A549 treated with Hydrocortisone at 1 μM for 4 hours (cell line): ENCODE results near the gene RSKR. TPM values are rescaled to one million over a fixed set of nuclear protein-coding genes. Genes with fewer than 3 reads are reported as not detected.

Experiments used
- total RNA-seq: library from RNA; stranded (reverse); fragments of 200-300 nt; extraction: Qiagen RNA extraction; gene quantifications from 5 replicates; pipeline ENCODE4 v1.2.3, GENCODE V29; 2022

RSKR gene
- total RNA-seq = 3.1 to 5.5 TPM (median 3.9 TPM) in 5 replicates

GRCh38 chr17:28613931-28614381 lies at the start of gene RSKR:
TSS of gene RSKR (minus strand) at chr17:28614185. CDS start at chr17:28614161, 24 bp downstream.

DNA sequence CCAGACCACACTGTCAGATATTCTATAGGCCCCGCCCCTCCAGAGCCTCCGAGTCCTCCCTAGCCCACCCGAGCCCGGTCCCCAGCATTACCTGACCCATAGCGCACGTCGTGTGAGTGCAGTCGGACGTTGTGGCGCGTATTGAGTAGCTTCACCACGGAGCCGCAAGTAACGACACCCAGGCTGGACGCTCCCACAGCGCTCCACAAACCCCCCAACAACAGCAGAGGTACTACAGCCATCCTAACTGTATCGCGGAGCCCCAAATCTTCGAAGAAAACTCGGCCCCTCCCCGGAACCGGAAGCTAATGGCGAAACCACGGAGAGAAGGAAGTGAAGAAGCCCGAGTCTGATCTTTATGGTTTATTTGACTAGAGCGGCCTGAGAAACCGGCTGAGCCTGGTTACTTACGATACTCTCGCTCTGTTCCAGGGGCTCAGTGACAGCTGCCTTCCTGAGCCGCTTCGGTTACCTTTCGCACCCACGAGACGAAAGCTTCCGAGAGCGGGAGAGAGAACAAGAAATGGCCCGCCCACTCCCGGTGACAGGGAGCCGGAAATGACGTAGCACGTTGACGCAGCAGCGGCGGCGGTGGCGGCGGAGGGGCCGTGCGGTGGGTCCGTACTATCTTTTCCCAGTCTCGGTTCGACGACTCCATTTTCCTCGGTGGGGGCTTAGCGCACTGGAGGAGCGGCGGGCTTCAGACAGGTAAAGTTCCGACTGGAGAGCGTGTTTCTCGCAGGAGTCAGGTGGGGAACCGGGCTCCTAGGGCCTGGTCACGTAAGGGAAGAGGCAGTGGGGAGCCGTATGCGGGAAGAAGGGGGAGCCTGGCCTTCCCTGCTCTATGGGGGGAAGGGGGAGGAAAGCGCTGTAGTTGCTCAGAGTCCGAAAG lies 47.9 kb upstream of the RSKR start, which contains the start of the genes SDF2 and SUPT6H:
TSS of gene SDF2 (minus strand) at position 272 of the 892 bp plus-strand sequence. CDS start at position 242, 30 bp downstream.
TSS of gene SUPT6H (plus strand) at position 571 of the 892 bp plus-strand sequence. CDS start 11,197 bp downstream, outside the sequence.

DNA sequence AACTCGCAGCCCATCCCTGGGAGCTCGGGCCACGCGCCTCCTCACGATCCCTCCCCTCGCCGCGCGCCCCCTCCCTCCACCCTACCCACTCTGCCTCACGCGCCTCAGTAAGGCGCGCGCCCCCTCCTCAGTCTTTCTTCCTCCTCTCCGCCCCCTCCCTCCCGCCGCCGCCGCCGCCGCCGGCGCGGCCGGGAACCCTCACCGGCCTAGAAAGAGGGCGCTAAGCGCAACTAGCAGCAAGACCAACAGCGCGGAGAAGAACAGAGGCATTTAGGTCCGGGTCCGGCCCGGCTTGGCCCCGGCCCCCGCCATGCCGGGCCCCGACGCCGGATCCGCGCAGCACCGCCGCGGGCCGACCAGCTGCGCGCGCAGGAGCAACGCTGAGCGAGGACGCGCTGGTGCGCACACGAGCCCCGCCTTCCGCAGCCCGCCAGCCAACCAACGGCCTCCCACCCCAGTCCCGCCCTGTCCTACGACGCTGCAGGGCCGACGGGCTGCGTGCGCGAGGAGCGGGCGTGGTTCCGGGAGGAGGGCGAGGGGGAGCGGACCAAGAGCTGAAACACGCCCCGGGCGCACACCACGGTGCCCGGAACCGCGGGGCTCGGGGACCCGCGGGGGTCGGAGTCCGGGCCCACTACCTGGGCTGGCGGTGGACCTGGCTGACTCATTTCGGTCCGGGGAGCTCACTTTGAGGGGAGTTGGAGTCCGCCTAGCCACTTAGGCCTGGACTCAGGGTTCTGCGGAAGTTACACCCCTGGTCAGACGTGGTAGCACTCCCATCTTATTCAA lies 31.0 kb upstream of the RSKR start, which contains the start of gene BLTP2:
TSS of gene BLTP2 (minus strand) at position 372 of the 789 bp plus-strand sequence. CDS start at position 270, 102 bp downstream.

GRCh38 chr17:28598799-28599310 lies 15.1 kb downstream of the RSKR start, which contains the start of gene SPAG5:
TSS of gene SPAG5 (minus strand) at chr17:28599025. CDS start at chr17:28598946, 79 bp downstream.

GRCh38 chr17:28576758-28577465 lies 37.1 kb downstream of the RSKR start, which contains the start of gene ALDOC:
TSS of gene ALDOC (minus strand) at chr17:28576895. CDS start at chr17:28575532, 1,363 bp downstream.

GRCh38 chr17:28571361-28572122 lies 42.4 kb downstream of the RSKR start, which contains the start of gene PIGS:
TSS of gene PIGS (minus strand) at chr17:28571524. CDS start at chr17:28571496, 28 bp downstream.

Other genes with a start within 250 kb of the RSKR start
- not detected in 5 replicates for gene SEBOX, start 249.0 kb downstream of the RSKR start, total RNA-seq
- gene VTN, start 243.9 kb downstream of the RSKR start, total RNA-seq = 17.1 to 25.8 TPM (median 20.1 TPM) in 5 replicates
- gene SARM1, start 242.5 kb downstream of the RSKR start, total RNA-seq = 5.1 to 6.4 TPM (median 5.6 TPM) in 5 replicates
- gene SLC46A1, start 208.0 kb downstream of the RSKR start, total RNA-seq = 16.7 to 20.9 TPM (median 19.8 TPM) in 5 replicates
- gene SLC13A2, start 140.5 kb downstream of the RSKR start, total RNA-seq = 0.08 to 0.18 TPM (median 0.12 TPM) in 5 replicates
- gene FOXN1, start 107.8 kb downstream of the RSKR start, total RNA-seq = 0.02 to 0.05 TPM in 2 of 5 replicates, not detected in the others
- gene UNC119, start 61.6 kb downstream of the RSKR start, total RNA-seq = 24.2 to 31.7 TPM (median 27.6 TPM) in 5 replicates
- gene PIGS, start 42.7 kb downstream of the RSKR start, total RNA-seq = 54.6 to 64.5 TPM (median 63.2 TPM) in 5 replicates
- gene ALDOC, start 37.3 kb downstream of the RSKR start, total RNA-seq = 1.3 to 2.7 TPM (median 2.1 TPM) in 5 replicates
- 67.0 to 80.7 TPM (median 73.4 TPM) in 5 replicates for gene SPAG5, start 15.2 kb downstream of the RSKR start, total RNA-seq
- 47.0 to 74.1 TPM (median 53.2 TPM) in 5 replicates for gene BLTP2, start 31.0 kb upstream of the RSKR start, total RNA-seq
- 80.3 to 86.5 TPM (median 81.6 TPM) in 5 replicates for gene SDF2, start 47.7 kb upstream of the RSKR start, total RNA-seq
- gene SUPT6H, start 48.0 kb upstream of the RSKR start, total RNA-seq = 68.7 to 82.6 TPM (median 69.4 TPM) in 5 replicates
- gene PROCA1, start 97.7 kb upstream of the RSKR start, total RNA-seq = 0.93 to 1.2 TPM (median 1.2 TPM) in 5 replicates
- gene RAB34, start 103.7 kb upstream of the RSKR start, total RNA-seq = 210 to 239 TPM (median 227 TPM) in 5 replicates
- gene RPL23A, start 105.8 kb upstream of the RSKR start, total RNA-seq = 1,477 to 2,445 TPM (median 2,273 TPM) in 5 replicates
- 29.1 to 47.2 TPM (median 43.1 TPM) in 5 replicates for gene TLCD1, start 112.0 kb upstream of the RSKR start, total RNA-seq
- 3.6 to 4.7 TPM (median 4.2 TPM) in 5 replicates for gene NEK8, start 114.6 kb upstream of the RSKR start, total RNA-seq
- gene TRAF4, start 129.8 kb upstream of the RSKR start, total RNA-seq = 61.0 to 85.9 TPM (median 81.0 TPM) in 5 replicates
- 37.6 to 44.6 TPM (median 41.0 TPM) in 5 replicates for gene FAM222B, start 228.6 kb upstream of the RSKR start, total RNA-seq
- 86.8 to 92.5 TPM (median 88.1 TPM) in 5 replicates for gene ERAL1, start 240.8 kb upstream of the RSKR start, total RNA-seq